HL-60 (cell line): ENCODE results near the gene FMNL3.

ENCODE experiments used
- DNase-seq, 2 experiments: peaks; one replicate each; pipeline ENCODE4 v3.0.0-alpha.2; 2010 to 2020; ENCODE audit warnings: low read depth in 1 of 2, low spot score in 1 of 2
- H3K27ac ChIP-seq: fragments of 250-450 bp; sonication (Bioruptor Pico); replicated peaks from 2 replicates; pipeline ENCODE4 v1.5.1; 2020; ENCODE audit warnings: mild to moderate bottlenecking, moderate library complexity
- H3K27me3 ChIP-seq: fragments of 250-450 bp; sonication (Bioruptor Pico); 2 replicates; pipeline ENCODE4 v1.5.1; 2021; ENCODE audit warnings: mild to moderate bottlenecking, moderate library complexity; ENCODE audit not compliant: insufficient read depth, poor library complexity, severe bottlenecking
- H3K4me3 ChIP-seq: replicated peaks from 2 replicates; pipeline ENCODE4 v1.5.1; 2011; ENCODE audit warnings: mild to moderate bottlenecking, control low read depth, low read length; ENCODE audit not compliant: insufficient read depth
- CTCF ChIP-seq: IDR thresholded peaks from one replicate; pipeline ENCODE4 v1.5.1; 2011; ENCODE audit warnings: low read length, control low read depth, inconsistent platforms; ENCODE audit not compliant: insufficient read depth
- GABPA ChIP-seq: IDR thresholded peaks from 2 replicates; pipeline ENCODE4 v1.6.1; 2012; ENCODE audit warnings: low read depth
- POLR2AphosphoS5 ChIP-seq: IDR thresholded peaks from 2 replicates; pipeline ENCODE4 v1.6.1; 2012; ENCODE audit warnings: low read depth
- REST ChIP-seq: IDR thresholded peaks from 2 replicates; pipeline ENCODE4 v1.6.1; 2012; ENCODE audit warnings: low read depth; ENCODE audit not compliant: insufficient replicate concordance
- SPI1 ChIP-seq: IDR thresholded peaks from 2 replicates; pipeline ENCODE4 v1.6.1; 2012; ENCODE audit warnings: low read depth, mild to moderate bottlenecking, borderline replicate concordance

FMNL3 gene

GRCh38 chr12:49641748-49642369 is 65.3 kb downstream of the FMNL3 start:
- H3K4me3 ChIP-seq, result no peak overlapping the region
- H3K27ac ChIP-seq, result no peak overlapping the region
- H3K27me3 ChIP-seq, result no peaks in the 10 kb centered on the region
- no peak for DNase-seq
- TF ChIP-seq REST (no peak), GABPA (no peak), POLR2AphosphoS5 (no peak), SPI1 (no peak), CTCF (no peak)

- Histone ChIP-seq H3K27ac (no peak overlapping the region), H3K4me3 (no peak overlapping the region), H3K27me3 (no peaks in the 10 kb centered on the region)
- DNase-seq, result peak; percentile 35 to 70
- TF ChIP-seq CTCF, result peak; percentile 73
- no peak for TF ChIP-seq REST
Observed at GRCh38 chr12:49636979-49637755, 70.0 kb downstream of the FMNL3 start.

GRCh38 chr12:49636574-49636973 is 70.6 kb downstream of the FMNL3 start:
- Histone ChIP-seq H3K4me3 (no peak overlapping the region), H3K27ac (no peak overlapping the region), H3K27me3 (no peaks in the 10 kb centered on the region)
- no peak for TF ChIP-seq CTCF
- DNase-seq, result no peak

GRCh38 chr12:49635656-49636055 is 71.5 kb downstream of the FMNL3 start:
- TF ChIP-seq REST (no peak), CTCF (no peak)
- Histone ChIP-seq H3K4me3 (no peak overlapping the region), H3K27ac (no peak overlapping the region), H3K27me3 (no peaks in the 10 kb centered on the region)
- DNase-seq, result no peak
